ENCODE data around the gene SCN9A. TPM values are rescaled to one million over a fixed set of nuclear protein-coding genes. Genes with fewer than 3 reads are reported as not detected.
"Not testable (repeated sequence)": the region's sequence is repeated elsewhere in the genome, so short reads cannot be mapped to it uniquely, and the experiment has no call there.

SCN9A gene
- total RNA-seq, 1 donor from 2014 or later, result 0.34 TPM

- peak; percentile 96 for DNase-seq
Observed at GRCh38 chr2:166239548-166239947, 136.2 kb downstream of the SCN9A start.

- DNase-seq, result no peak
Observed at GRCh38 chr2:166238176-166238575, 137.6 kb downstream of the SCN9A start.

DNA sequence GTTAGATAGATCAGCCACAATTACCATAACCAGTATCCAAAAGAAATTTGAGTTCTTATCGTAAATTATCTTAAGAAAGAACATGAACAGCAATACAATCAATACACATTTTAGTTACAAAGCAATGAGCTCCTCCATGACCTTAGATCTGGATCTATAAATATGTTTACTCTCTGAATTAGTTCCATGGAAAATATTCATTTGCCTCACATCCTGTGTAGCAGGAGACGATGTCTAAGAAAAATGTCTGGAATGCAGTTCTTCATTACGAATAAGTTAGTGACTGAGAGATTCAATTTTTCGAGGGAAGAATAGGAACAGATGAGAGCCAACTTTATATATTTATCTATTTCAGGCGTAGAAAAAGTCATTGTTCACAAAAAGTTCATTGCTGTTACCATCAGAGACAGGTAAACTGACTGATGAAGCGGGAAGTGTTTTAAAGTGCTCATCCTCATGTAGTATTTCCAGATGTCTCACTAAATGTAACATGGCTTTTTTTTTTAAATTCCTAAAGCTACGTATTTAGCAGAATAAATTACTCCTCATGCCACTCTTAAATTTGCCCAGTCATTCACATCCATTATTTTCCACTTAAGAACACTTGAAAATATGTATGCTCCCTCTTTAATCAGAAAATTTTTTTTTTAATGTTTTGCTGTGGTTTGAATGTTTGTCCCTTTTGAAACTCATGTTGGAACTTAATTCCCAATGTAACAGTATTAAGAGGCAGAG is 141.5 kb downstream of the SCN9A start:
- DNase-seq, result peak; percentile 88

DNA sequence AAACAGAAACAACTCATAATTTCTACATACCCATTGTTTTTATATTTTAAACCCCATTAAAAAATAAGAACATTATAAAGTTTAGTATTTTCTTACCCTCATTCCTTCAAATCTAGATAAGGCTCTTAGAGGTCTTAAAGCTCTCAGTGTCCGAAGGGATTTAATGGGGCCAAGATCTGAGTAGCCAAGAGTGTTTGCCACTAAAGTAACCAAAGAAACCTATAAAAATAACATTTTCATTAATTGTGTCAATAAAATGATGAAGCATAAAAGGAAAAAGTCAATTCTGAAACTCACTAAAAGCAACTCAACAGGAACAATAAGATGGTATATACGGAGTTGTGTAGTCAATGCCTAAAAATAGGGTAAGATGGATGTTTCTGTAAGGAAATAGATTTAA is 142.5 kb downstream of the SCN9A start:
- no peak for DNase-seq

DNA sequence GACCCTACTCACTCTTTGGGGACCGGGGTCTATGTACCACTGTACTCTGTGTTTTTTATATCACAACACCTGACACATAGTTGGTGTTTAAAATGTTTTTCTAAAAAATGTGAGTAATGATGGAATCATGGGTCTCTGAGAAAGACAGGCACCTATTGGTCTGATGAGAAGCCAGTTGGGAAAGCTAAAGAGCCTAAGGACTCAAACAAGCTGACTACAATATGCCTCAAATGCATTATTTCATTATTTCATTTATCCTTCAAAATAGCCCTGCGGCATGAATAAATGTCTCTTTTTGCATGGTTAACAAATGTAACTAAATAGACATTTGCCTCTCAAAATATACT is 145.0 kb downstream of the SCN9A start:
- no peak for DNase-seq

GRCh38 chr2:166230024-166230723 is 145.6 kb downstream of the SCN9A start:
- DNase-seq, result peak; percentile 54

- DNase-seq, result no peak
Observed at GRCh38 chr2:166229678-166230023, 146.1 kb downstream of the SCN9A start.

GRCh38 chr2:166224197-166224596 is 151.5 kb downstream of the SCN9A start:
- DNase-seq, result no peak

- no peak for DNase-seq
Observed at GRCh38 chr2:166223298-166223697, 152.4 kb downstream of the SCN9A start.

- no peak for DNase-seq
Observed at GRCh38 chr2:166211079-166211478, 164.7 kb downstream of the SCN9A start.

GRCh38 chr2:166209944-166210343 is 165.8 kb downstream of the SCN9A start:
- DNase-seq, result not testable (repeated sequence)

DNA sequence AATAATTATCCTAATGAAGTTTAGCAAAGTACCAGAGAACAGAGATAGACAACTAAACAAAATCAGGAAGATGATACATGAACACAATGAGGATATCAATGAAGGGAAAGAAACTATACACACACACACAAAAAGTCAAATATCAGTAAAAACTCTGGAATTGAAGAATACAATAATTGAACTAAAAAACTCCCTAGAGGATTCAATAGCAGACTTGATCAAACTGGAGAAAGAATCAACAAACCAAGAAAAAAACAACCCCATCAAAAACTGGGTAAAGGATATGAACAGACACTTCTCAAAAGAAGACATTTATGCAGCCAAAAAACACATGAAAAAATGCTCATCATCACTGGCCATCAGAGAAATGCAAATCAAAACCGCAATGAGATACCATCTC is 166.4 kb downstream of the SCN9A start:
- DNase-seq, result not testable (repeated sequence)

DNA sequence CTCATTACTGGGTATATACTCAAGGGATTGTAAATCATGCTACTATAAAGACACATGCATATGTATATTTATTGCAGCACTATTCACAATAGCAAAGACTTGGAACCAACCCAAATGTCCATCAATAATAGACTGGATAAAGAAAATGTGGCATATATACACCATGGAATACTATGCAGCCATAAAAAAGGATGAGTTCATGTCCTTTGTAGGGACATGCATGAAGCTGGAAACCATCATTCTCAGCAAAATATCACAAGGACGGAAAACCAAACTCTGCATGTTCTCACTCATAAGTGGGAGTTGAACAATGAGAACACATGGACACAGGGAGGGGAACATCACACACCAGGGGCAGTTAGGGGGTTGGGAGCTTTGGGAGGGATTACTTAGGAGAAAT is 169.6 kb downstream of the SCN9A start:
- not testable (repeated sequence) for DNase-seq

- no peak for DNase-seq
Observed at GRCh38 chr2:166202778-166203177, 173.0 kb downstream of the SCN9A start.

GRCh38 chr2:166197446-166197845 is 178.3 kb downstream of the SCN9A start:
- no peak for DNase-seq

DNA sequence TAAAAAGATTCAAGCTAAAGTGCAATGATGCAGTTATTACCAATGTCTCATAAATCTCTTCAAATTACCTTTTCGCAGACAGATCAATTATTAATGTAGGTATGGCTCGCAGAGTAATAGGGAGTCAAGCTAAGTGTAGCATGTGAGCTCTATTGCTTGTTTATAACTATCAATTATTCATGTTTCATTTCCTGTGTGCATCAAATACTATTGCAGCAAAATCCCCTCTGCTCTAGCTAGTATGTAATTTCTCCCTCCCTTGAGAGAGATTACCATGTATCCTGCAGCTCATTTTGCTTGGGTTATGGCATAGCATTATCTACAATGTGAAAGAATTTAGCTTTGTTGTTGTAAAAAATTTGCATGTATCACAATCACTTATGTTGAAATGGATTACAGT is 182.3 kb downstream of the SCN9A start:
- DNase-seq, result no peak

DNA sequence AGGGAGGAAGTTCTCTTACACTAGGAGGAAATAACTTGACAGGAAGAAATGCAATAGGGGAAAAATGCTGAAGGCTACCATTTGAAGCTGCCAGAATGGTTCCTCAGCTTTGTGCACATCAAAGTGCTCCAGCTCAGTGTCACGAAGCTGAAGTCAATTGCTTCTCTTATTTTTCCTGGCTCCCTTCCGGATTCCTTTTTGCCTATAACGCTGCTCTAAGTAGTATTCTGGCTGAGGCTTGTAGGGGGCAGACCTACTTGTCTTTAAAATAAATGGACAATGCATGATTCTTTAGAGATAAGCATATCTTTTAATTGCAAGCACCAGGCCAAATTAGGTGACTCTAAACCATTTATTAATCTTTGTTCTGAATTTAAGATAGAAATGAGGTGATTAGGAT is 187.7 kb downstream of the SCN9A start:
- DNase-seq, result peak; percentile 41

GRCh38 chr2:166184789-166185188 is 191.0 kb downstream of the SCN9A start:
- peak; percentile 57 for DNase-seq

GRCh38 chr2:166181813-166182154 is 194.0 kb downstream of the SCN9A start:
- DNase-seq, result no peak

- peak; percentile 72 for DNase-seq
Observed at GRCh38 chr2:166180951-166181812, 194.6 kb downstream of the SCN9A start.

GRCh38 chr2:166179201-166179600 is 196.5 kb downstream of the SCN9A start:
- peak; percentile 34 for DNase-seq

DNA sequence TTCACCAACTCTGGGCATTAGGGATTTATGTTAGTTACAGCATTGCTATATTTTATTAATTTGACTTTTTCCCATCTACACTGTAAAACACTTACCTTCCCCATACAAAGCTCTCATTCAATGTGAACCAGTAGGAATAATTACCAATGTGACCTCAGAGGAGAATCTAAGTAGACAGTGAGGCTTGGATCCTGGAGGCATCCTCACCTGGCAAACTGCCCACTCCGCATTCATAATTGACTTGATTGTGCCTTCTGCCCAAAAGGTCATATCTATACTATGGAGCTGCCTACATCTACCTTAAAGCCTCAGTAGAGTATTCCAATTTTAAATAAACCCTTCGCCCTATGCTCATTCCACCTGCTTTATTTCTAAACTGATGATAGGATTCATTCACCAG is 202.5 kb downstream of the SCN9A start:
- no peak for DNase-seq

GRCh38 chr2:166171216-166171615 is 204.5 kb downstream of the SCN9A start:
- DNase-seq, result no peak

DNA sequence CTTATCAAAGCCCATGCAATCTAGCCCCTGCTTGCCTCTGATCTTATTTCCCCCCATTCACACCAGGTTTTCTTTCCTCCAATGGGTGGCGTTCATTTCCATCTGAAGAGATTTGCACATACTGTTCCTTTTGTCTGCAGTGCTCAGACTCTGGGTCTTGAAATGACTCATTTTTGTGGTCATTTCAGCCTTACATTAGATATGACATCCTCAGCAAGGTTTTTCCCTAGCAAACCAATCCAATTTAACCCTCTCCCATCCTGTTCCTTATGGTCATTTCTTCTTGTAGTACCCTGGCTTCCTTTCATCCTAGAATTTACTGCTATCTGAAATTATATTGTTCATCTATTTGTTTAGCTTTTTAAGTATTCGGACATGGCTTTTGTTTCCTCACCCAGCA is 205.4 kb downstream of the SCN9A start:
- DNase-seq, result no peak

Data from dermis blood vessel endothelial cell (primary cell).